ENCODE measurements around the gene MAD1L1.

Gene MAD1L1

DNA sequence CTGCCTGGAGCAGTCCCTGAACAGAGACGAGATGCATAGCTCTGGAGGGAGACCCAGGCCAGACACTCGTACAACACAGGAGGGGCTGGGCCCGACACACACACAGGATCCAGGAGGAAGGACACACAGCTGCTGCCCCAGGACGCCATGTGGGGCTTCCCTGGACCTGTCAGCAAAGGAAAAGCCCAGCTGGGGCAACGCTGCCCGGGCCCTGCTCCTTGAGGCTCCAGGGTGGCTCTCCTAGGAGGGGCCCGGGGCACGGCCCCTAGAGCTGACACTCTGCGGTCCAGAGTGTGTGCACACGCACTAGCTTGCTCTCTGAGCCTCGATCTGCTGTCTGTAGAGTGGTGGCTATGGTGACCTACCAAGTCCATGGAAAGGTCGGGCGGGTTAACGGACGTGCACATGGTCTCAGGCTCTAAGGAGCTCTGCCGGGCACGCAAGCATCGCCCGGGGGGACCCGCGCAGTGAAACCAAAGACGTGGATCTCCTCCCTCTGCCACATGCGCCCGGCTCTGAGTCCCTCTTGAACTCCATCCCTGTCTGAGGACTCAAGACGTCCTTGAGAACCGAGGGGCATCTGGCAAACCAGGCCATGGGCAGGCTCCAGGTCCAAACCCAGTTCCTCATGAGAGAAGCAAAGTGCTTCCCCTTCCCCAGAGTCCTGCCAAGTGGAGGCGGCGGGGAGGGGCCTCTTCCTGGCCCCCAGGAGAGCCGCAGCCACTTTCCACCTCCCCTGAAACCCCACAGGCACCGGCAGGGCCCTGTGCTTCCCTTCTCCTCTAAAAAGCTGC is 283.7 kb downstream of the MAD1L1 start:
- no peak overlapping the region for H3K4me3 ChIP-seq (ENCODE audit: low read depth, low read length)

DNA sequence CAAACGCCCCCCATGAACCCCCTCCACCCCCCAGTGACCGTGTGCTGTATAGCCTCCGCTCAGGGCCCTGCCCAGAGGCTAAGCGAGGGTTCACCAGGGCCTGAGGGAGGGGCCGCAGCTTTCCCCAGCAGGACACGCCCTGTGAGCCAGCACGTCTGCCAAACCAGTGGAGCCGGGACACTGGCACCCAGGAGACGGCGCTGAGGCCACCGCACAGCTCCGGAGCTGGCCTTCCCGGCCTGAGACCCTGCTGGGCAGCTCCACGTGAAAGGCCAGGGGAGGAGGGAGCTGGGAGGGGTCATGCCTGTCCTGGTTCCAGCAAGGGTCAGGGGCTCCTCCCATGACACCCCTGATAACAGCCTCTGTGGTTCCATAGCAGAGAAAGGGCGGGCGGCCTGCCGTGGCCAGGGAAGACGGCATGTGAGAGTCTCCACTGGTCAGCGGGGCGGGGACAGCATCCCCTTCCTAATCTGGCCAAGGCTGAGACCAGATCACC is 284.4 kb downstream of the MAD1L1 start:
- no peak overlapping the region for H3K4me3 ChIP-seq (ENCODE audit: low read depth, low read length)

DNA sequence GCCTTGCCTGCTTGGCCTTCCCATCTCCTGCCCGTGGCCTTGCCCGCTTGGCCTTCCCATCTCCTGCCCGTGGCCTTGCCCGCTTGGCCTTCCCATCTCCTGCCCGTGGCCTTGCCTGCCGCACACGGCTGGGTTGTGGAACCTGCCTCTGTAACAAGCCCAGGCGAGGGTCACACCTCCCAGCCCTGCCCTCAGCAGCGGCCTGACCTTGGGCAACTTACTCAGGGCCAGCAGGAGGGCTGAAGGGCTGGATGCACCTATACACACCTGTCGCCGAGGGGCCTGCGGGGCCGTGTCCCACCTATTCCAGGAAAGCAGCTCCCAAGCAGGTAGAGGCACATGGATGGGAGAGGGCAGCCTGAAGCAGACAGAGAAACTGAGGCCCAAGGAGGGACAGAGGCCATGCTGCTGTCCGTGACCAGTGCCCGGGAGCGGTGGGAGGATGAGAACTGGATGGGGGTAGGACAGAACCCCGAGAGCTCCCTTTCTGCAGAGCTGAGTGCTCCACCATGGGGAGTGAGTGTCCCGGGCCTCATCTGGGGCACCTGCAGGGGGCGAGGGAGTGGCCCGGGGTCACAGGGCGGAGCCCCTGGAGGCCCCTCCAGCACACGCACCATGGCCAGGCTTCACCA is 285.0 kb downstream of the MAD1L1 start:
- no peak overlapping the region for H3K4me3 ChIP-seq (ENCODE audit: low read depth, low read length)

DNA sequence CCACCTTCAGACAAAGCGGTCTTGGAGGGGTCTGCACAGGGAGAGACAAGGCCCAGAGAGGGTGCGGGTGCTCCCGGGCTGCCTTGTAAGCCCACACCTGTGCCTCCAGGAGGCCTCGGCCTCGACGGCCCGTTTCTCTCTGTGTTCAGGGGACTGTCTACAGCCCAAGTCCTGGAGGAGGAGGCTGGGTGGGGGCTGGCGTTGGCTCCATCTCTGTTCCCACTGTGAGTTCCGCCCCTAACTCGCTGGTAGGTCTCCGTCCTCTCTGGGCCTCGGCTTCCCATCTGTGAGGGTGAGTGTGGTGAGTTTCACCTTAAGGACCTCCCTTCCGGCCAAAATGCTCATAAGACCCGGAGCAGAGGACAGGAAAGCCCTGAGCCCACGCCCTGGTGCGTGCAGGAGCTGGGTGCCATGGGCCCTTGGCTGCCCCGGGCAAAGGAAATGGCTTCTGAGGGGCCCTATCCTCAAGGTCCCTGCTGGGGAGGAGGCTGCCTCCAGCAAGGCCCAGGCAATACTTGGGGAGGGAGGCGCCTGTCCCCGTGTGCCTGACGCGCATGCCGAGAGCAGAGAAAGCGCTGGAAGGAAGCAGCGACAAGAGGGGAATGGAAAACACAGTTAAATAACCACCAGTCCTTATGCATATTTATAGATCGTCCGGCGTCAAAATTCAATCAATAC is 285.8 kb downstream of the MAD1L1 start:
- H3K4me3 ChIP-seq (ENCODE audit: low read depth, low read length): no peak overlapping the region

DNA sequence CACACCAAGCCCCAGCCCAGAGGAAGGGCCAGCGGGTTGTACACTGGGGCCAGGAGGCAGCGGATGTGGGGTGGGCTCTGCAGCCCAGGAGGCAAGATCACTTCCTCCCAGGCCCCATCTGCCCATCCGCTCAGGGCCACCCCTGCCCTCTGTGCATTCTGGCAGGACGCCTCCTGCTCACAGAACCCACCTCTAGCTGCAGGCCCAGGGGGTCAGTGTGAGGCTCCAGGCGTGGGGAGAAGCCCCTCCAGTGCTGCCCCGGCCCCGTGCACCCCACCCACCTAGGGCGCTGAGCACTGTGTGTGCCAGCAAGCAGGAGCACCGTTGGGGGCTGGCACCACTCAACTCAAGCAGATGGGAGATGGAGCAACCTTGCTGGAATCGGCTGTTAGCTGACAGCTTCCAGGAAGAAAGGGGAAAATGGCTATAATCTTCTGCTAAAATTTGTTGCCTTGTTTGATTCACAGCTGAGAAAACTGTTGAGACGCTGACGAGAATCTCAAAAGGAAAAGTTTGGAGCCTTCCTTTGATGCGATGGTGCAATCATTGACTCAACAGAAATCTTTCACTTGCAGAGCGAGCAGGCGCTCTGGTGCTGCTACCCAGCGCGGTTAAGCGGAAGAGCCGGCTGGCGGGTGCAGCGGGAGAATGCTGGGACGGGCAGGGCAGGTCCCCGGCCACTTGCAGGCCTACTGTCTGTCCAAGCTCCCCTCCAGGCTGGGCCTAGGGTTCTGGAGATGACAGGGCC is 286.5 kb downstream of the MAD1L1 start:
- H3K4me3 ChIP-seq (ENCODE audit: low read depth, low read length): no peak overlapping the region

DNA sequence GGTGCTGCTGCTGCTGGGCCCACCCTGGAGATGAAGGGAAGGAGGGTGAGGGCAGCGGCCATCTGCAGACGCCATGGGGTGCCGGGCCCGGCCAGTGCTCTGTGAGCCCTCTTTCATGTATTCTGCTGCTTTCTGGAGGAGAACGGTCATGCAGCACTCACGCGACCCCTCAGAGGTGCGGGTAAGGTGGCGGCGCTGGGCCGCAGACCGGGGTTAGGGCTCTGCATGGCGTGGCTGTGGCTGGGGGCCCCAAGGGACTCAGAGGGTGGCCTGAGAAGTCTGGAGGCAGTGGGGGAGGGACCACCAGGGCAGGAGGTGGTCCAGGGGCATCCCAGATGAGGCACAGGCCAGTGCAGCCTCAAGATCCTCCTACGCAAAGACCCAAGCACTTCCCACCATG is 287.2 kb downstream of the MAD1L1 start:
- H3K4me3 ChIP-seq (ENCODE audit: low read depth, low read length): no peak overlapping the region

DNA sequence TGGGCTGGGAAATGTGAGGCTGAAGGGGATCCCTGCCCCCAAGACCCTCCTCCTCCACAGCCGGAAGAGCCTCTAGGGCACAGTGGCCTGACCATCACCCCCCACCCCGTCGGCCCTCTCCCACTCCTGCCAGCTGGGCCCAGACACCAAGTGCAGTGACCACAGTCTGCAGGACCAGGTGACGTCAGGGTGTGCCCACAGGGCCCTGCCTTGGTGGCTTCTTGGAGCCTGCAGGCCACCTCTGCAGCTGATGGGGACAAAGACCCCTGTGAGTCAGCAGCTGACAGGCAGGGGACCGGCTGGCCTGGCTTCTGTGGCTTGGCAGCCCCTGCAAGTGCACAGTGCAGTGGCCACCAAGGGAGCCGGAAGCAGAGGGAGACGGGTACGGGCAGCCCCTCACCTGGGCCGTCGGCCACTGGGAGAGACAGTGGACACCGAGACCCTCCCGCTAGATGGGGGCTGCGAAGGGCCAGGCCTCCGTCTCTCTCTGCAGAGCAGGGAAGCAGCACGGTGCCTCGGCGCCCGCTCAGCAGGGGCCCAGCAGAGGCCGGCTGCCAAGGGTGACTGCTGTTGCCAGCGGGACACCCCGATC is 288.0 kb downstream of the MAD1L1 start:
- H3K4me3 ChIP-seq (ENCODE audit: low read depth, low read length): no peak overlapping the region

DNA sequence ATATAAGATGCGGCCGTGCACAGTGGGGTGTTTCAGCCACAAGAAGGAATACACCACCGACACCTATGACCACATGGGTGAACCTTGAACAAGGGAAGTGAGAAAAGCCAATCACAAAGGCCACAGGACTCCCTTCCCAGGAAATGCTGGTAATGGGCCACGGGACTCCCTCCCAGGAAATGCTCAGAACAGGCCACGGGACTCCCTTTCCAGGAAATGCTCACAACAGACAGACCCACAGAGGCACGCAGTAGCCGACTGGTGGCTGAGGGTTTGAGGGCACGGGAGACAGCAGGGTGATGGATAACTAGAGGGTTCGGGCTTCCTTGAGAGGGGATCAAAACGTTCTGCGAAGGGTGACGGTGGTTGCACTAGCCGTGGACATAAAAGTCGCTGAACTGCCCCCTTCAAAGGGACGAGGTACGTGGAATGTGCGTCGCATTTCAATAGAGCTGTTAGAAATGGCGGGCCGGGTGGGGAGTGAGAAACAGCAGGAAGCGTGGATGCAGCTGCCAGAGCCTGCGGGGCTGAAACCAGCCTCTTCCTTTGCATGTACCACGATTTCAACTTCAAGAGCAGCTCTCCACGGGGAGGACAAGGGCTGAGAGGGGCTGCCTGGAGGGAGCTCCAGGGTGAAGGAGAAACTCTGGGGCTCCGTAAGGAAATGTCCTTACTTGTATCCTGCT is 288.7 kb downstream of the MAD1L1 start:
- no peak overlapping the region for H3K4me3 ChIP-seq (ENCODE audit: low read depth, low read length)

DNA sequence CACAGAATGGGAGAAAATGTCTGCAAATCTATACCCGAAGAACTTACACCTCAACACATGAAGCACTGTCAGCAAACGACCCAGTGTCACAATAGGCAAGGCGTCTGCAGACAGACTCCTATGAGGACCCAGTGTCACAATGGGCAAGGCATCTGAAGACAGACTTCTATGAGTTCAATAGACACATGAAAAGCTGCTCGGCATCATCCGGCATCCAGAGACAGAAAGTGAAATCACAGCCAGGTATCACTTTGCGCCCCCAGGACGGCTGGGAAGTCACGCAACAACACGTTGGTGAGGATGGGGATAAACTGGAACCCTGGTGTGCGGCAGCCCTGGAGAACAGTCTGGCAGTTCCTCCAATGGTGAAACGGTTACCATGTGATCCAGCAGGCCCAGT is 289.4 kb downstream of the MAD1L1 start:
- H3K4me3 ChIP-seq (ENCODE audit: low read depth, low read length): no peak overlapping the region

DNA sequence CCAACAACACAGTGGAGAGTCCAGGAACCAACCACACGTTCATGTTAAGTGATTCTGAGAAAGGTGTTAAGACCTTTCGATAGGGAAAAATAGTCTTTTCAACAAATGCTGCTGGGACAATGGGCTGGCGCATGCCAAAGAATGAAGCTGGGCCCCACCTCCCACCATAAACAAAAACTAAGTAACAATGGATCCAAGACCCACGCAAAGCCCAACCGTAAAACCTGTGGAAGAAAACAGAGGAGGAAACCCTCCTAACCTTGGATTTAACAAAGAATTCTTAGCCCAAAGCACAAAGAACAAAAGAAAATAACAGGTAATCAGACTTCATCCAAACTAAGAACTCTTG is 289.8 kb downstream of the MAD1L1 start:
- no peak overlapping the region for H3K4me3 ChIP-seq (ENCODE audit: low read depth, low read length)

DNA sequence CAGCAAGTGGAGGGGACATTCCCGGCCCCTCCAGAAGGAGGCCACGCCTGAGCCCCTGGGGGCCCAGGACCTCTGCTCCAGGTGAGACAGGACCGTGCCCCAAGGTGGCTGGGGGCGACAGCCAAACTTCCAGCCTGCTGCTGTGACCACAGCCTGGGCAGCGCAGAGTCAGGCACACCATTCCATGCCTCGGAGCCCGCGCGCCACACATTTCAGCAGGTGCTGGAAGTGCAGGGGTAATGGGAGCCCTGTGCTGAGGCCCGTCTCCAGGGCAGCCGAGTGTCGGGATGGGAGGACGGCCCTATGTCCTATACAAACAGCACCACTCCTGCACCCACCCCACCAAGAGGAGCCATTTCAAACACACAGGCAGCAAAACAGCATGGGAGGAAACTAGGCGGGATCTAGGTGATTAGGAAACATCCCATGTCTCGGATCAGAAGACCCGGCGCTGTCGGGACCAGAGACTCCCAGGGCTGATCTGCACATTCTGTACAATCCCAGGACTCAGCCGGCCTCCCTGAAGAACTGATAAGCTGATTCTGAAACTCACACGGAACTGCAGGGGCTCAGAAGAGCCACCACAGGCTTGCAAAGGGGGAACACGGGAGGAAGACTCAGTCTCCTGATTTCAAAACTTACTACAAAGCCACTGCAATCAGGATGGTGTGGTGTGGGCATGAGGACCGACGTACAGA is 290.4 kb downstream of the MAD1L1 start:
- no peak overlapping the region for H3K4me3 ChIP-seq (ENCODE audit: low read depth, low read length)

DNA sequence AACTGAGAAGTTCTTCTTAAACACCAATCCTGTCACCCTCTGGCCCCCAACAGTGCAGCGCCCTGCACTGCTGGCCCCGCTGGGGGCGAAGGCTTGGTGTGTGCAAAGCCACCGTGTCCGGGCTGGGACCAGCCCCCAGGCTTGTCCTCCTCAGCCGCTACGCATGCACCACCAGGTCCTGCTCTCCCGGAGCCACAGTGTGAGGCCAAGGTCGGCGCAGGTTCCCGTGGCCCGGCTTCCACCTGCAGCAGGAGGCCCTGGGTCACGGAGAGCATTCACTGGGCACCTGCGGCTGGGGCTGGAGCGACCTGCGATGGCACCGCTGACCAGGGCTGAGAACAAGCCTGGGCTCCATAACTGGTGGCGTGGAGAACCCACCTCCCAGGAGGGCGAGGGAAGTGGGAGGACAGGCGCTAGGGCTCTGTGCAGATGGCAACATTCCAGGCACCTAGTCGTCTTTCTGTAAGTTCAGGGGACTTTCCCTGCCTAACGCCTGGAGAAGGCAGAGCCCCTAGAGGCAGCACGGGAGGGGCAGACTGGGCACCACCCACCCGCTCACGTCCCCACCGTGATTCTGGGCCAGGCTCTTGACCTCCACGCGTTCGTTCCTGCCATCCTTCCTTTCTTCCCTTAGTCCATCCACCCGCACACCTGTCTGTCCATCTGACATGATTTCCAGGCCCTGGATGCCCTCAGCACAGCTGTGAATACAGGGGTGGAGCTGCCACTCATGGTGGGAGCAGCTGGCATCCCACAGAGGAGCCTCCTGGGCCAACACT is 291.1 kb downstream of the MAD1L1 start:
- H3K4me3 ChIP-seq (ENCODE audit: low read depth, low read length): no peak overlapping the region

DNA sequence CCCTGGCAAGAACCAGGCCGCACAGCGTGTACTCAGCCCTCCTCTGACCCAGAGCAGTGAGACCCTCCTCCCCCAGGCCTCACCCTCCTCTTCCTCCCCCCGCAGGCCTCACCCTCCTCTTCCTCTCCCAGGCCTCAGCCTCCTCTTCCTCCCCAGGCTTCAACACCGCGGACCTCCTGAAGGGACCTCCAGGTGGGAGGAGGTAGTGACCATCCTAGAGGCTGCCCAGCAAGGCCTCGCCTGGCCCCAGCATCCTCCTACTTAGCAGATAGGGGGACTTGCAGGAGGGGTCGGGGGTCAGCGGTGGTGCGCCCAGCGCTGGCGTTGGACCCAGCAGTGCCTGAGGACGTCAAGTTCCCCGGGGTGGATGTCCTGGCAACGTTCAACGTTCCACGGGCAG is 291.9 kb downstream of the MAD1L1 start:
- H3K4me3 ChIP-seq (ENCODE audit: low read depth, low read length): no peak overlapping the region

DNA sequence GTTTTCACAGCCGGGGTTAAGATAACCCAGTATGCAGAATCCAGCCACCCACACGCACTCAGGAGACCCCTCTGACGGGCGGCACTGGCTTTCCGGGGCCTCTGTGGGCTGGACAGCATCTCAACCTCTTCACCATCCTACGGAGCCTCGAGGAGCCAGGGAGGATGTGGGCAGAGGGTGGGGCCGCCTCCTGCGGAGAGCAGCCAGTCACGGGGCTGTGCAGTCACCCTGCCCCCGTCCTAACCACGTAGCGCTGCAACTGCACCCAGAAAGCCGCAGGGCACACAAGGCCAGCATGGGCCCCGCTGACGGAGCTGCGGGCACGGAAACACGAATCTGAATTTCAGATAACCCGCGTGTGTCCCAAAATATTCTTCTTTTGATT is 292.4 kb downstream of the MAD1L1 start:
- no peak overlapping the region for H3K4me3 ChIP-seq (ENCODE audit: low read depth, low read length)

DNA sequence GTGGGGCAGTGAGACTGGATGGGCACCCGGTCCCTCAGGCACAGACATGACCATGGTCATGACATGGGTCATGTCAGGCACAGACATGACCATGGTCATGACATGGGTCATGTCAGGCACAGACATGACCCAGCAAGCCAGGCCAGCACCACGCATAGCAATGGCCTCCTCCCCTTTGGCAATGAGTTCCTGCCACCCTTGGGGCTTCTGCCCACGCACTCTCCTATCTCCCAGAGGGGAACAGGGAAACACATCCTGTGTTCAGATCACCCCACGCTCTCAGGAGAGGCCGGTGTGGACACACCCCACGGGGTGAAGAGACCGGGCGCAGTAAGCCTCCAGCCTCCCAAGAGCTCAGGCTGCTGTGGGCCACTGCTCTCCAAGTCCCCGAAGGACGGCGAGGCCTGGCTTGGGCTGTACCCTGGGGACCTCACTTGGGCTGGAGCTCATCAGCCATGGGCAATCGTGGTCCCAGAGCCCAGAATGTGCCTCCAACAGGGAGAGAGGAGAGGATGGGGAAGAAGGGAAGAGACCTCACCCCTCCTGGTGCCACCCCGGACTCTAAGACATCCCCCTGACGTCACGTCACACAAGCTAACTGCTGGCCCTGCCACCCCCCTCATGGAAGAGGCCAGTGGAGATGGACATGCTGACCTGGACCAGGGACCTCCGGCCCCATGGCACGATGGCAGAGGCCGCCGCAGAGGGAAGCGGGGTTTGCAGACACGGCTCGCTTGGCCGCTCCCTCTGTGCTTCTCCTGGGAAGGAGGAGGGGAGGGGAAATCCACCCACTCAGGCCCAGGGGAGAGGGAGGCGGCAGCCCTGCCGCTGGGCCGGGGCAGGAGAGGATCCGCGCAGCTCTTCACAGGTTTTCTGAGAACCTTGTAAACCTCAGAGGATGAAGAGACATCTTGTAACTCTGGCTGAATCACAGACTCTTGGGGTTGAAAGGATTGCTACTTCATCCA is 293.0 kb downstream of the MAD1L1 start:
- no peak overlapping the region for H3K4me3 ChIP-seq (ENCODE audit: low read depth, low read length)

DNA sequence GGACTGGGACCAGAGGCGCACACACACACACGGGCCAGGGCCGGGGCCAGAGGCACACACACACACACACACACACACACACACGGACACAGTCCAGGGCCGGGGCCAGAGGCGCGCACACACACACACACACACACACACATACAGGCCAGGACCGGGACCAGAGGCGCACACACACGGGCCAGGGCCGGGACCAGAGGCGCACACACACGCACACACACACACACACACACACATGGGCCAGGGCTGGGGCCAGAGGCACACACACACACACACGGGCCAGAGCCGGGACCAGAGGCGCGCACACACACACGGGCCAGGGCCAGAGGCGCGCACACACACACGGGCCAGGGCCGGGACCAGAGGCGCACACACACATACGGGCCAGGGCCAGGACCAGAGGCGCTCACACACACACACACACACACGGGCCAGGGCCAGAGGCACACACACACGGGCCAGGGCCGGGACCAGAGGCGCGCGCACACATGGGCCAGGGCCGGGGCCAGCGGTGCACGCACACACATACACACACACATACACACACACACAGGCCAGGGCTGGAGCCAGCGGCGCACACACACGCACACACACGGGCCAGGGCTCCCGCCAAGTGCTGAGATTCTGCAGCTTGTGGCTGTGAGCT is 293.8 kb downstream of the MAD1L1 start:
- H3K4me3 ChIP-seq (ENCODE audit: low read depth, low read length): no peak overlapping the region

DNA sequence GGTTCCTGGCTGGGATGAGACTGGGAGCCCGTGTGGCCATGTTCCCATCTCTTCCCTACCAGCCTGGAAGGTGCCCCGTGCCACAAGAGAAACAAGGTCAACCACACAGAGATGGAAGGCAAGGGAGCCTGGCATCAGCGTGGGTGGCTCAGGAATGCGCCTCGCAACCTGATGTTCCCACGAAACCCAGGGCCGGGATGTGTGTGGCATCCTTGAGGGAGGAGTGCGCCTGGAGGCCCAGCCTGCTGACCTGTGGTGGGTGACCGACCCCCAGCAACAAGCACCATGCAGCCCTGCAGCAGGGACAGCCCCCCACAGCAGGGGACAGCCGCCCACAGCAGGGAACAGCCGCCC is 295.5 kb downstream of the MAD1L1 start:
- no peak overlapping the region for H3K4me3 ChIP-seq (ENCODE audit: low read depth, low read length)
